GM21526 (cell line): Measurements from ENCODE around the gene ETFA.
"Not testable (repeated sequence)": the region's sequence is repeated elsewhere in the genome, so short reads cannot be mapped to it uniquely, and the experiment has no call there.

ENCODE experiments used
- ATAC-seq: cut with Tn5 transposase; IDR thresholded peaks from one replicate; pipeline ENCODE4 v1.9.1; 2021; ENCODE audit warnings: moderate library complexity; ENCODE audit not compliant: unreplicated experiment, low FRiP score

Gene ETFA

DNA sequence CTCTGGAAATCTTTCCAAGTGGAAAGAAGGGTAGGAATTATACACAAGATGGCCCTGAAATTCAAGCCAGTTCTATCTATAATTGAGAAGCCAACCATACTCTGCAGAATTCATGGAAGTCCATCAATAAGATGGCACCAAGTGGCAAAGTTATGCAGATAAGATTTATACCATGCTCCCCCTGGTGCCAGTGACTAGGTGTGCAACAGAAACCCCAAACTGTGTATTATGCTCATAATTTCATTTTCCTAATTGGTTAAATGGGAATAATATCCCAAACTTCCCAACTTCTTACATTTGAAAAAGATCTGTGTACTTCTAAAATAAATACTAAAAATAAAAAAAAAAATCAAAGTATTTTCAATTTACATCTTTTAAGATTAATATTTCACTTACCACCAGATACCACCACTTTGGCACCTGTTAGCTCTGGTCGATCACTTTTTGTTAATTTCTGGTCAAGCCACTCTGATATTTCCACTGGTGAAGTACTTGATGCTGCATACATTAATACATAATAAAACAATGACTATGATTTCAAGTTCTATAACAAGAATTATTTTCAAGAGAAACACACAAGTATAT is 25.9 kb downstream of the ETFA start:
- ATAC-seq: no peak

DNA sequence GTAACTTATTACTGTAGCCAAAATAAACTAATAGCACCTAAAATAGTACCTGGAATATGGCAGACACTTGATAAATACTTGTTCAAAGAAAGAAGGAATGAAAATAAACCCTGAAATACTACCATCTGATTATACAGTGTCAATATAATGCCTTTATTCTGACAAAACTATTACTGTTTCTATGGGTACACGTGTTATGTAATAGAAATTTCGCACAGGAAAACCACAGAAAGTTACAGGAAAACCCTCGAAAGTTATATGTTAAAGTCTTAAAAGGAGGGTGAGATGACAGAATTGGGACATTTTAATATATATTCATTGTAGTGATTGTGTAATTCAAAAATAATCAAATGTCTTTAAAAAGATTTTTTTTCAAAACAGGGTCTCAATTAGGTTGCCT is 28.8 kb downstream of the ETFA start:
- no peak for ATAC-seq

DNA sequence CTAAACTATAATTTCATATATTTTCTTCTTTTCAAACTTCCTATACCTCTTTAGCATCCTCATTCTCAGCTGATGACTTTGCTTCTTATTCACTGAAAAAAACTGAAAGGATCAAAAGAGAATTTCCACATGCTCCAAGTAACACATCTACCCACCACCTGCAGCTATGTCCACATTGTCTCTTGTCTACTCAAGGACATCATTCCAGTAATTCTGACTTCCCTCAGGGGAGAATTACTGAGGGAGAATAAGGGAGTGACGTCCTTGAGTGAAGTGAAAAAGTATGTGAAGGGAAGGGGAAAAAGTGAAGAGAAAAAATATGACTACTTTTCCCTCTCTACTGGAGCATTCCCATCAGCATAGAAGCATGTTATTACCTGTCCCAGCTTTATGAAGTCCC is 32.6 kb downstream of the ETFA start:
- ATAC-seq: no peak

DNA sequence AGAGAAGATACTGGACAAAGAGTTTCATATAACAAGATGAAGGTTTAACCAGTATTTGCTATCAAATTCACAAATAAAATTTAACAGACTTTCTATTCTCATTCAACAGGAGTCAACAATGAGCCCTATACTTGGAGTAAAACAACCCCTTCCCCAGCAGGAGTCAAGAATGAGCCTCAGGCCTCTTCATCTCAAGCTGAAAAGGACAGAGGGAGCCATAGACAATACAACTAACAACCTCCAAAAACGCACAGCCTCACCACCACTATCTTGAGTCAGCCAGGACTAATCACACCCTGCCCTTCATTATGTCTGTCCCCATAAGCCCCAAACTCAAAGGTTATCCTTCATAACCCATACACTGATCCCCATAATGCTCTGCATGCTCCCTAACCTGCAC is 36.4 kb downstream of the ETFA start:
- ATAC-seq: no peak

DNA sequence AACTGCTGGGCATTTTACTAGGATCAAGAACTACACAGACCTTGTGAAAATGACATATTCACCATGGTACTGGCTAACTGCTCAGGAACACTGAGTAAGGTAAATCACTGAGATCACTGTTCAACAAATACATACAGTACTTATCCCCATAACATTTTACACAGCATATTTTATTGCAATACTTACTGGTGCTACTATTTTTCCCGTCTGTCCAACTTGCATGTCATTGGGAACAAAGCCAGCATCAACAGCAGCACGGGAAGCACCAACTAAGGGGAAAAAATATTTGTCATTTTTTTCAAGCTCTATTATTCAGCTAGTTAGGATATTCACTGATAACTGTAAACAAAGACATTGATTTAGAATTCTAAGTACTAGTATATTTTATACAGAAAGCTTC is 37.0 kb downstream of the ETFA start:
- no peak for ATAC-seq

DNA sequence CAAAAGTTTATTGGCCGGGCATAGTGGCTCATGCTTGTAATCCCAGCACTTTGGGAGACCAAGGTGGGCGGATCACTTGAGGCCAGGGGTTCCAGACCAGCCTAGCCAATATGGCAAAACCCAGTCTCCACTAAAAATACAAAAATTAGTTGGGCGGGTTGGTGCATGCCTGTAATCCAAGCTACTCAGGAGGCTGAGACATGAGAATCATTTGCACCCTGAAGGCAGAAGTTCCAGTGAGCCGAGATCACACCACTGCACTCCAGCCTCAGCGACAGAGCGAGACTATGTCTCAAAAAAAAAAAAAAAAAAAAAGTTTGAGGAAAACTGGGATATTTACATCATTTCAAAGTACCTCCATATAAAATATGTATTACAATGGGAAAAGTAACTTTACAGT is 40.4 kb downstream of the ETFA start:
- no peak for ATAC-seq

DNA sequence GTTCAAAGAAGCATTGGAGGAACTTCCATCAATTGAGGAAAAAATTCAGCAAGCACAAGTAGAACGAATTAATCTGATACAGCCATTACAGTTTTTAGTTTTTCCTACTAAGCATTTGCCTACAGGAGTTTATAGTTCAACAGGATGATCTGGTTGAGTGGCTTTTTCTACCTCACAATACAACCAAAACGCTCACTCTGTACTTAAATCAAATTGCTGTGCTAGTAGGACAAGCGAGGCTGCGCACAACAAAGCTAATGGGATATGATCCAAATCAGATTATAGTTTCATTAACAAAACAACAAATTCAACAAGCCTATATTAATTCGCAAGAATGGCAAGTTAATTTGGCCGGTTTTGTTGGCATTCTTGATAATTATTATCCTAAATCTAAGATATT is 44.2 kb downstream of the ETFA start:
- ATAC-seq: no peak

DNA sequence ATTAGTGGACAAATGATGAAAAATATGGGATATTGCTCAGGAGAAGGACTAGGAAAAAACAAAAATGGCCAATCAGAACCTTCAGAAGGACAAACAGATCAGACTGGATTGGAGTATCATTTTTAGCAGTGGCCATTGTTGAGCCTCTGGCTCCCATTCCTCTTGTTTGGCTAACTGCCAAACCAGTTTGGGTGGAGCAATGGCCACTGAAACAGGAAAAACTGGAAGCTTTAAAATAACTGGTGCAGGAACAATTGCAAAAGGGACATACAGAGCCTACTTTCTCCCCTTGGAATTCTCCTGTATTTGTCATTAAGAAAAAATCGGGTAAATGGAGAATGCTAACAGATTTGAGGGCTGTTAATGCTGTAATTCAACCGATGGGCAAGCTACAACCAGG is 45.5 kb downstream of the ETFA start:
- not testable (repeated sequence) for ATAC-seq

DNA sequence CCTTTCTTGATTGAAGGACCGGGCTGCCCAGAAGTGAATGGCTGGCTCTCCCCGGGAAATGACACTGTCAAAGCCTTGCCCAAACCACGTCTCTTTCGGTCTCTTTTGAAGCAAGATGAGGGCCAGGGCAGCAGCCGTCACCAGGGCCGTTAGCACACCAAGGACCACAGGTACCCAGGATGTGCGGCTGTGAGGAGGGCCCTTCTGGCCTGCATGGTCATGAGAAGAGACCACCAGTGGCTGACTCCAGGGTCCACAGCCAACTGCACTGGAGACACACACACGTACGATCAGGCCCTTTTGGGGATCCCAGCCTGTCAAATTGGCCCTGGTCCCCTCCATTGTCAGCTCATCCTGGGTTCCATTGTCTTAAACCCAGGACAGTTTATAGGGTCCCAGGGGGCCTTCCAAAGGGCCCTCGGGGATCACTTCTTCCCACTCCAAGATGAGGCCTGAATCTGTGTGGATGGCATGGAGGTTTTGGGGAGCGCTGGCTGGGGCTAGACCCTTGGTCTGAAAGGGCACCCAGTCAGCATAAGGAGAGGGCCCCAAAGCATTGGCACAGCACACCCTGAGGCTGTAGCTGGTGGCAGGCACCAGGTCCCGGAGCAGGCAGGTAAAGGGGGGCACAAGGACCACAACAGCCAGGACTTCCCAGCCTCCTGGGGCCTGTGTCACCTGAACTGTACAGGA is 50.9 kb downstream of the ETFA start:
- no peak for ATAC-seq

DNA sequence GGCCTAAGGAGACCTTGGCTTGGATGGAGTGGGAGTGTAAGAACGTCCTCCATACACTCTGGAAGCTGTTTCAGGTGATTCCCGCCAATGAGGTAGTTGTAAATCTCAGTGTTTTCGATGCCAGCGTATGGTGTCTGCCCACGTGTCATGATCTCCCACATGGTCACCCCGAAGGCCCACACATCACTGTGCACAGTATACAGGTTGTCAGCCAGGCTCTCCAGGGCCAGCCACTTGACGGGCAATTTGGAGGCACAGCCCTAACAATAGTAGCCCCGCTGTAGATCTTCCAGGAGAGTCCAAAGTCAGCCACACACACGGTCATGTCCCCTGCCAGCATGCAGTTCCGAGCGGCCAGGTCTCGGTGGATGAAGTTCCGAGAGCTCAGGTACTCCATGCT is 51.9 kb downstream of the ETFA start:
- ATAC-seq: no peak

DNA sequence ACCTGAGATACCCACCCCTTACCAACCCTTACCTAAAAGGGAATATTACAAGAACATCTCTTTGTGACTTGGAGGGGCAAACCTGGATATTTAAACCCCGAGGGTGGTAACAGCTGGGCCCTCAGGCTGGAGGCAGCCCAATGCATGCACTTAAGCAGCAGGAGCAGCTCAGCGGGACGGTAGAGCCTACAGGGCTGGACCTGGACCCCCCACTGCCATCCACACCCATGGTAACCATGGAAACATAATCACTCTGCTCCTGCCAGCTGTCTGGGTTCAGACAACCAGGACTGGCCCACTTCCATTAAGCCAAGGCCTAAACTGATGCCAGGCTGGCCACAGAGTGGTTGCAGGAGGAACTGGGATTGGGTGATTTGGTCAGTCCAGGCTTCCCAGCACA is 52.8 kb downstream of the ETFA start:
- no peak for ATAC-seq

DNA sequence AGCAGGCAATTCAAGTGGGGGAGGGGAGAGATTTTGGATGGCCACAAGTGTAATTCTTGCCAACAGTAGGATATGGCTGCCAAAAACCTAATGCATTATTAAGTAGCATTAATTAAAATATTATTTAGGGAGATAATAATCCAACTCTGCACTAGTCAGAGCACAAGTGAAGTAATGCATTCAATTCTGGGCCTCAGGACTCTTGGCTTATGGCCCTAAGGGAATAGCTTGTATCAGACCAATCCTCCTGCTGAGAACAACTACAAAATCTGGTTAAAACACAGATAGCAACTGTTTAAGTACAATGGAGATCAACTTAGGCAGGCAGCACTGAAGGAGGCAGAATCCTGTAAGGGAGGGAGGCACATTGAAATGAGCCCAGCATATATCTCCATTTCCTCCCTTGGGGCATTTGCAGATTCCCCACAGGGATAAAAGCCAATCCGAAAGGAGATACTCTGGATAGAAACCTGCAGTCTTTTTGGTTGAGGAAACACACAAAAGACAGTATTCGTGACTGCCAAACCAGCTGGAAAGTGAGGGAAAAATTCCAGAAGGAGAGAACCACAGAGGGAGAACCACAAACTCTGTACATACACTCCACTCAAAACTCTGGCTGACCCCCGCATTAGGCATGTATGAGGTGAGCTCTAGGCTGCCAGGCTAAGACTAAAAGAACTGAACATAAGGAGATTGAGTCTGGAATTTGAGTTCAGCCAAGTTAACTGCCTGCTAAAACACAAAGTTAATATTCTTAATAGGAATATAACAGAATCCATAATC is 57.4 kb downstream of the ETFA start:
- no peak for ATAC-seq

DNA sequence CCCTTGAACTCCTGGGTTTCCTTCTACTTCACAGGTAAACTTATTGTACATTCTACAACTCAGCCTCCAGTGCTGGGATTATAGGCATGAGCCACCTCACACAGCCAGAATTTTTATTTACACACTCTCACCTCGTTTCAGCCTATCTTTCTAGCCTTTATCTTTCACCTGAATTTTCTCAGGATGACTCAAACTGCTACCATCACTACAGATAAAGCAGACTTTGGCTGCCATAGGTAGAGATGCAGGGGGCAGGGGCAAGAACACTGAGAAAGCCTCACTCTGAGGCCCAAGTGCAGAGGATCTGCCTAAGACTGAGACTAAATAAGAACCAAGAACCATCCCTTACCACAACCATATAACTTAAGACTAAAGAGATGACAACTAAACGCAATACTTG is 59.0 kb downstream of the ETFA start:
- ATAC-seq: no peak

DNA sequence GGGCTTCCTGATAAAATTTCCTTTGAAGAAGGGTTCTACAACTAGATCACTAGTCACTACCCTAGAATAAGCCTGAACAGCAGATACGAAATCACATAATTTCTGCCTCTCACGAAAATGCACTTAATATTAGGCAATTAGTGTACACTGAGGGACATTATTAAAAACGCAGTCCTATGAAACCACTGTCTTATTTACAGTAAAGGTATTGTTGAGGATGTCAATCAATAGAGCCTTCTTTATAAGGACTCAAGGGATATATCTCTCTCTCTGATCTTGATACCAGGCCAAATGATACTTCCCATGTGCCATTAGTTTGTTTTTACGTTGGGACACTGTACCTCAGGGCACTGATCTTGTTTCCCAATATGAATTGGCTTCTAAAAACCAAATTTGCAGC is 59.6 kb downstream of the ETFA start:
- no peak for ATAC-seq

DNA sequence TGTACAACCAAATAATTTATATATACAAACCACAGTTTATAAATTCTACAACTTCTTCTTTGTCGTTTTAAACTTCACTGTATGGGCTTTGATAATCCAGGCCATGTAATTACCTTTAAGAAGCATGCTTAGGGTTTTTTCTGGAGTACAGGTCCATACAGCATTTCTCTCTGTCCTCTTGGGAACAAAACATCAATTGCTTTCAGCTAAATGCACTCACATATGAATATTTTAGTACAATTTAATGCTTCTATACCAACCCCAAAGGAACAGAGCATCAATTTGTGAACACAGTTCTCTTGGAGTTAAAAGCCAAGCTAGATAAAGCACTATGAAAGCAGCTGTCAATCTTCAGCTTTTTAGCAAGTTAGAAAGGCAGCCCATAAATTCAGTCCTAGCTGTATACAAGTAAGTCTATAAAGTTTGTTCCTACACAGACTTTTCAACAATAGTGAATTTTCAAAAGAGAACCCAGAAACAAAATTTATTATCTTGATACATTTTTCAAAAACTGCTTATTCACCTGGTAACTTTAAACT is 66.1 kb downstream of the ETFA start:
- no peak for ATAC-seq

DNA sequence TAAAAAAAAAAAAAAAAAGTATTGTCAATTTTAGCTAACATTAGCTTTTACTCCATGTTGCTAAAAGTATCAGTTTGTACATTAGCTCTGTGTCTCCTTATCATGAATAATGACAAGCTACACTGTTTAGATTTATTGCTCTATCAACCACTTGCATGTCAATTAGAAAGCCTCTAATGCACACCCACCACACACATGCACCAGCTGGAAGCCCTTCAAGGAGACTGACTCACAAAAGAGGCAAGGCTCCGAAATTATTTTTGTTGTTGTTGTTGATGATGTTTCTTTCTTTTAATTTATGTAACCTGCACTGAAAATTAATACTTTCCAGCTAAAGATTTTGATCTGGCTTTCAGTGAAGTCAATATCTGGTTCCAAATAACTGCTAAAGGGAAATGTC is 71.5 kb downstream of the ETFA start:
- ATAC-seq: no peak

DNA sequence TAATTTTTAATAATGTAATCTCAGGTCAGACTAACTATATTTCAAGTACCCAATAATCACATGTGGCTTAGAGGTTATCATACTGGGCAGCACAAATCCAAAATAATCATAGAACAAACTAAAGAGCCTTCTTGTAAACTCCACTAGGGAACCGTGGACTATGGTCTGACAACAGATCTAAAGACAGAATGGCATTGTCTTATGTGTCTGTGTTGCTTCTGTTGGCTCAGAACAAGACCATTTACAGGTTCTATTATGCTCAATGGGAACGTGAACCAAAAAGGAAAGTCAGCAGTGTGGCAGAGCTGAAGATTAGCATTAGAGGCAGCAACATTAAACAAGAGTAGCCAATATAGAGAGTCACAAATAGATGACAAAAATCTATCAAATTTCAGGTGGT is 74.9 kb downstream of the ETFA start:
- no peak for ATAC-seq

DNA sequence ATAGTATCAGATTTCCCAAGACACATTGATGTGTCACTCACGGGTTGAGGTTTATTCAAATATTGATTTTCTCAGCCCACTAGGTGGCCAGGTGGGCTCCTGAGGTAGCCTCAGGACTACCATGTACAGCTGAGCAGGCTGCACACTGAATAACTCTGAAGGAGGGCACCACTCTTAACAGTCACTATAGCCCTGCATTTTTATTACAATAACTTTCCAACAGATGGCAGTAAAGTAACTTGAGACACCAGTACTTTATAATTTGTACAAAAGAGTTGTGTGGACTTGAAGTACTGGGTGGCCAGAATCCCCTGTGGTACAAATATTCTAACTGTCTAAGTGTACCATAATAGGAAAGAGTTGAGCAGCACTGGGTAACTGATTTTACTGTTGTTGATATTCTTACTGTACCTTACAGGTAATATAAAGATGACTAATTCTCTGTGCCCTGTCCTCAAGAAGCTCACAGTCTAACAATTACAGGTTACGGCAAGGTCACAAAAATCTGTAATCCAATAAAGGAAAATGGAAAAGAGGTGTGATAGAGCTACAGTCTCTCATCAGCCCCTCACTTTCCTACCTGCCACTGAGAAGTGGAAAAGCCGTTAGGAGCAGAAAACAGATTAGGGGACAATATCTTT is 76.0 kb downstream of the ETFA start:
- ATAC-seq: no peak

DNA sequence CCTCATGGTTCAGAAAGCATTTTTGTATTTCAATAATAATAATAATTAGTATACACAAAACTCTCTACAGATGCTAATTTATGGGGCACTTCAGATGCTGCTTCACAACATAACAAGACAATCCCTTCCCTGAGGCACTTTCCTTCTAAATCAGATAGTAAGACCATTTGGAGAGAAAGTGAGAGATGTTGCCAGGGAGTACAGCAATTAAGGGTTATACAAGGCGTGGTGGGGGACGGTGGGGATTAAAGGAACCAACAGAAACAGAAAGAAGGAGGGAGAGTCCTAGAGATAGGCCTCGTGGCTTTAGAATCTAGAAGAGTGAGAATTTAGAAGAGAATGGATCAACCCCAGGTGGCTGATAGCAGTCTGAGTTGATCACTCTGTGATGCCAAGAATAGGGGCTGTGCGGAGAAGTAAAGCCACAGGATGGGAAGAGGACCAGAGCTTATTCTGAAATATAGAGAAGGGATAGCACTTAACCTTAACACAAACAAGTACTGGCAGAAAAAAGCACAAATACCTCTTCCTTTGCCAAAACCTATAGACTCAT is 76.9 kb downstream of the ETFA start:
- ATAC-seq: no peak

DNA sequence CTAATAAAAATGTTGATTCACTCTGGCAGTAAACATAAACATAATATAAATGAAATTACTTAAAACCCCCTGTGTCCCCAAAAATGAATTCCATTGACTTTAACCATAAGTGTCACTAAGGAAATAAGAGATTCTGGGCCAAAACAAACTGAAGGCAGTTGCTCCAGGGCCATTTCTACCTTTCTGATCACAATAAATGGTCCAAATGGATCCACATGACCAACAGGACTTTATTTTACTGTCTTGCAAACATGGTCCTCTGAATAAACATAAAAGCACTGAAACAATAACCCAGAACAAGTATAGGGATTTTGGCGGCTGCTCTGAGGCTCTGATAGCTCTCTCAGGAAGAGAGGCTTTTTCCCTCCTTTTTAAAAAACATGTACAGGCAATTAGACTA is 77.3 kb downstream of the ETFA start:
- no peak for ATAC-seq

DNA sequence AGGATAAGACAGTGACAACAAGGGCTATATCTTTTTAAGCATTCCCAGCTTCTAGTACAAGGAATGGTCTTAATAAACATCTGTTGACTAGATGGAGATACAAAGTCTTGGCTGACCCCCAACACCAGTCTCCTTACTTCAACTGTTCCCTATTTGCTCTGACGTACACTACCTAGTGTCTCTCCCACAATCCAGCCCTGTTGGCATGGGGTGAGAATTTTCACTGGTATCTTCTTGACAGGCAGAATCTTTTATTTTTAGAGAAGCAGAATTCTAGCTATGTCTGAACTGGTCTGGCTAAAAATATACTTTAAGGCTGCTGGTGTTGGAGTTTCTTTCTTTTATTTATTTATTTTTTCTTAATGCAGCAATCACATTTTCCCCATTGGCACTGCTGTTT is 82.0 kb downstream of the ETFA start:
- ATAC-seq: no peak
